Forelimb muscle (tissue), 1 donor: ENCODE data around the gene HPCAL4. TPM values are rescaled to one million over a fixed set of nuclear protein-coding genes. Genes with fewer than 3 reads are reported as not detected.

ENCODE experiments used
- DNase-seq: peaks from one replicate; pipeline ENCODE4 v3.0.0-alpha.2; 2013; ENCODE audit warnings: low read depth
- polyA plus RNA-seq: library from polyadenylated mRNA; unstranded; fragments of 120-200 nt; gene quantifications from one replicate; pipeline ENCODE4 v1.2.1, GENCODE V29; 2013; ENCODE audit not compliant: insufficient read length

Gene HPCAL4
- polyA plus RNA-seq, 1 donor: 2.2 TPM

GRCh38 chr1:39676948-39677548, 14.2 kb downstream of the HPCAL4 start:
- DNase-seq: no peak

DNA sequence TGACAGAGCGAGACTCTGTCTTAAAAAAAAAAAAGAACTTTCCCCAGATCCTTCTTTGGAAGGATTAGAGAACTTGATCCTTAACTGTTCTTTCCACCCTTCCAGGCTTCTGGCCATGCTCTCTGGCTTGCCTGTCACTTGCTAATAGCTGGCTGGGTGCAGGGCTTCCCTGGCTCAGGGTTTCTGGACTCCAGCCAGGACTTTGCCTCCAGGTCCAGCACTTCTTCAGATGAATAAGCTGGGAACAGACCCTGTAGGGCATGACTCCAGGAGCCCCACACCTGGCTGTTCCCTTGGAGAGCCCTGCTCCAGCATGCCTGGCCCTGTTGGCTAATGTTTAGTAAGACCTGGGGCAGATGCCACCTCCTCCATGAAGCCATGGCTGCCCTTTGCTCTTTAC, 16.0 kb downstream of the HPCAL4 start:
- DNase-seq: no peak

- no peak for DNase-seq
These were observed 18.0 kb downstream of the HPCAL4 start for GRCh38 chr1:39673215-39673614.

GRCh38 chr1:39672551-39672947, 18.7 kb downstream of the HPCAL4 start:
- DNase-seq: no peak

GRCh38 chr1:39671793-39672550, 19.3 kb downstream of the HPCAL4 start, which contains the start of gene NT5C1A:
Gene NT5C1A (minus strand): TSS chr1:39672107. CDS start chr1:39672038, 69 bp downstream.
- no peak for DNase-seq

DNA sequence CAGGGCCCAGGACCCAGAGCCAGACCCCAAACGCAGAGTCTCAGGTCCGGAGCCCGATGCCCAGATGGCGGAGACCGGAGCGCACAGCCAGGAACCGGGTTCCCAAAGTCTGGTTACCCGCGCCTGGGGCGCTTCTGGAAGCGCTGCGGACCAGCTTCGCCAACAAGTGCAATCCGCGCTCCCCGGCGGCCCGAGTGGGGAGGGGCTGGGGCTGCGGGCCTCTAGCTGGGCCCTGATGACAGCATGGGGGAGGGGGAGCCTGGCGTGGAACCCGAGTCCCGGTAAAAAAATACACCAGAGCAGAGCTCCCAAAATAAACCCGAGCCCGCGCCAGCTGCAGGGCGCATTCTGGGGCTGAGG, 19.8 kb downstream of the HPCAL4 start:
- DNase-seq: no peak

GRCh38 chr1:39670689-39671088, 20.5 kb downstream of the HPCAL4 start:
- no peak for DNase-seq

GRCh38 chr1:39668894-39669293, 22.3 kb downstream of the HPCAL4 start:
- no peak for DNase-seq

GRCh38 chr1:39668111-39668510, 23.1 kb downstream of the HPCAL4 start:
- DNase-seq: no peak

GRCh38 chr1:39666772-39667171, 24.5 kb downstream of the HPCAL4 start:
- DNase-seq: no peak

GRCh38 chr1:39663559-39663958, 27.7 kb downstream of the HPCAL4 start:
- DNase-seq: no peak

DNA sequence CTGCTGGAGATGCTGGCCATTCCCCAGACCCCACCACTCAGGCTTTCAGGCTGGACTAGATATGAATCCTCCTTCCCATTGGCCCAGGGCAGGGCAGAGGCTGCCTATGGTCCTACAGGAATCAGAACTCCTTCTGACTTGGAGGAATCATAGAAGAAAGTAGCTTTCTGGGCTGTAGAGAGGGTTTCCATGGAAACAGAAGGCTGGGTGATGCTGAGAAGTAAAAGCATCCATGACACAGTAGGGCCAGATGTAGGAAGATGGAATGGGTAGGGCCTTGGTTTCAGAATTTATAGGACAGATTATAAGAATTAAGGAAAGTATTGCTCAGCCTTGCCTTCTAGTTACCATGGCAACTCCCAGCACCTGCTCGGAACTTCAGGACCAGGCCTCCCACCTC, 28.4 kb downstream of the HPCAL4 start:
- DNase-seq: no peak

DNA sequence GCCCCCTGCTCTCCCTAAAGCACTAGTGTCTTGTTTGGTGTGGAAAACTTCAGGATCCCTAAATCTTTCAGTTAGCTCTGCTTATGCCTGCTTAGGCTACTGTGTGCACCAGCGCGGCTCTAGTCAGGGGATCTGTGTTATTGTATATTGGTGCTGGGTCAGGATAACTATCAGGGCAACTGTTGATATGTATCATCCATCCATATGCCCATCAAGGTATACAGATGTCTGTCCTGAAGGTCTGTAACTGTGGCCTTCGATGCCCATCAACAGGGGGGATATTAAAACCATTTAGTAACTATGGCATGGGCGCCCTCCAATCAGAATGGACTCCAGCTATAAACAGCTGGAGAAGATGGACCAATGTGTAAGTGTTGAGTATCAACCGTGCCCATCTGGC, 31.7 kb downstream of the HPCAL4 start:
- DNase-seq: no peak

DNA sequence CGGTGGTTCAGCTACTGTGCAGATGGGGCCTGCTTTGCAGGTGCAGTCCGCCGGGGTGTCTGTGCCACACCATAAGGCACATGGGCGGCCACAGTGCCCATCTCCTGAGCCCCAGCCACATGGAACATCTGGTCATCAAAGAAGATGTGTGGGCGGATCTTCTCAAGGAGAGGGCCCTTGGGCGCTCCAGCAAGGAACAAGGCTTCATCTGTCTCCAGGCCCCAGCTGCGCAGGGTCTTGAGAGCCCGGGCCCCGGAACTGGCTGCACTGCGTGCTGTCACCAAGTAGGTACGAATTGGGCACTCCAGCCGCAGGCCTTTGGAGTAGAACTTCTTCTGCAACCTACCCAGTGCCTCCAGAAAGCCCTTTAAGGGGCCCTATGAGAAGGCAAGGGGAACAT, 32.1 kb downstream of the HPCAL4 start:
- no peak for DNase-seq

- no peak for DNase-seq
These were observed 33.2 kb downstream of the HPCAL4 start for GRCh38 chr1:39657923-39658485.

DNA sequence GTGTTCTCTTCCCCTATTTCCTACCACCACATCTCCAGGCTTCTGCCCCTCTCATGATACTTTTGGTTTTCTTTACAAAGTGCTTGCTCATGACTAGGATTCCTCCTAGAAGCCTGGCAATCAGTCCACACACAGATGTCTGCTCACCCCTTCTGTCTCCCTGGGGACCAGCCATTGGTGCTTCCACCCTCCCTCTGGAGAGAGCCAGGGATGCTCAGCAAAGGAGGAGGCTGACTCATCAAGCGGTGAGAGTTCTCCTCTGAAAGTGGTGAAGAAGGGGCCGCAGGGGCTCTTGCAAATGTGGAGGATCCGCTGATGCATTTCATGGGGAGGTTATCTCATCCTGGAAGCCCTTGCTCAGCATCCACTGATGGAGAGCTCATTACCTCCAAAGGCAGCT, 33.8 kb downstream of the HPCAL4 start:
- DNase-seq: no peak

GRCh38 chr1:39656391-39656790, 34.8 kb downstream of the HPCAL4 start:
- no peak for DNase-seq

DNA sequence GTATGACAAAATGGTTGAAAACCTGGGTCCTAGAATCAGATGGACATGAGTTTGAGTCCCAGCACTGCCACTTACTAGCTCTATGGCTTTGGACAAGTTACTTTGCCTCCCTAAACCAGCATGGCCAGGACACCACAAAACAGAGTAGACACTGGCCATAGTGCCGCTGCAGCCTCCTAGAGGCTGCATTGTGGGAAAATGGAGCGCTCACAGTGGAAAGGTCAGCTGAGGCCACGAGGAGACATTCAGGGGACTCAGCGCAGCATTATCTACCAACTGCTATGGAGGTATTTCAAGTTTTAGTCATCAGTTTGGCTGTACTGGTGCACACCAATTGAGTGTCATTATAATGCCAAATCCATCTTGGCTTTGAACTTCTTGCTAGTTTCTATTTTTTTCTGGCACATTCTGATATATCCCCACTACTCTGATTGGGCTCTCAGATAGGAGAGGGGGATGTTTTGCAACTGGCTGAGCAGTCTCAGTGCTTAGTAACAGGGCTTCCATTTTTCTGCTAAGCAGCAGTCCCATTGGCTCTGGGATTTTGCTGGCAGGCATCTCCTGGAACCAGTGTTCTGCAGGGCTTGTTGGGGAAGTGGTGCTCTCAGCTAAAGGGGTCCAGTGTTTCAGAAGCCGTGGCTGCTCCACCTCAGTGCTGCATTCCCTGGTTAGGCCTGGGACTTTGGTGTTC, 35.5 kb downstream of the HPCAL4 start:
- no peak for DNase-seq

DNA sequence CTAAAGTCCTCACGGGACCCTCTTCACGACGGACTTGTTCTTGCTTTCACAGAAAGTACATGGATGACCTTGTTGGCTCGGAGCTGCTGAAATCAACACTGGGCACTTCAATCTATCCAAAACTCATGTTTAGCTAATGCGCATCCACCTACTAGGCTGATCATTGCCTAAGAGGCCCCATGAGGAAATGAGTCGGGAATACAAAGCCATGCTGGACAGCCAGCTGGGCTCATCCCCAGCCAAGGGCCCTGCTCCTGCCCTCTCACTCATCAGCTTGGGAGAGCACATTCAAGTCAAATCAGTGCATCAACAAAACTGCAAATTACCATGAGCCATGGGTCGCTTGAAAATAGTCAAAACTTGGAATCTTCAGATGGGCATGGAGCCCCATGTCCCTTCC, 36.9 kb downstream of the HPCAL4 start:
- no peak for DNase-seq

DNA sequence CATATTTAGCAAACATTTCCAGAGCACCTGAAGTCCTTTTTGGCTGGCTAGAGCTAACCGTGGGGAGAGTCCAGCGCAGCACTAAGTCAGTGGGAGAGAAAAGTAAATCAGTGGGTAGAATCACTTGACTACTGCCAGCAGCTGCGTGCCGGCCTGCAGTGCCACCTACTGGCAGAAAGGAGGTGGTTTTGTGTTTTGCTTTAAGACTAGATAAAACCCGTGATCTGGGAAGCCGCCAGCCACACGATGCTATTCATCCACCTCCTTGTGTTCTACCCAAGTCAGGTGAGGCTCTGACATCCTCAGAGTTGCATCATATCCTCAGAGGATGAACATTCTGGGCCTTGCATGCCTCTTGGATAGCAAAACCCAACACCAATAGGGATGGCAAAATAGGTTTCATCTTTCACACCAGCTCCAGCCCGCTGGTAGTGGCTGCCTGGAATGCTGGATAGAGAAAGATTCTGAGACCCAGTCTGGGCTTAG, 37.6 kb downstream of the HPCAL4 start:
- peak; percentile 47 for DNase-seq

GRCh38 chr1:39652554-39652953, 38.7 kb downstream of the HPCAL4 start:
- no peak for DNase-seq

- no peak for DNase-seq
These were observed 39.1 kb downstream of the HPCAL4 start for GRCh38 chr1:39652105-39652504.

GRCh38 chr1:39650431-39650830, 40.8 kb downstream of the HPCAL4 start:
- DNase-seq: no peak
